ENCODE results near the gene NANOS2. TPM values are rescaled to one million over a fixed set of nuclear protein-coding genes. Genes with fewer than 3 reads are reported as not detected.

The NANOS2 gene
- total and polyA plus RNA-seq, 12 donors = not detected

DNA sequence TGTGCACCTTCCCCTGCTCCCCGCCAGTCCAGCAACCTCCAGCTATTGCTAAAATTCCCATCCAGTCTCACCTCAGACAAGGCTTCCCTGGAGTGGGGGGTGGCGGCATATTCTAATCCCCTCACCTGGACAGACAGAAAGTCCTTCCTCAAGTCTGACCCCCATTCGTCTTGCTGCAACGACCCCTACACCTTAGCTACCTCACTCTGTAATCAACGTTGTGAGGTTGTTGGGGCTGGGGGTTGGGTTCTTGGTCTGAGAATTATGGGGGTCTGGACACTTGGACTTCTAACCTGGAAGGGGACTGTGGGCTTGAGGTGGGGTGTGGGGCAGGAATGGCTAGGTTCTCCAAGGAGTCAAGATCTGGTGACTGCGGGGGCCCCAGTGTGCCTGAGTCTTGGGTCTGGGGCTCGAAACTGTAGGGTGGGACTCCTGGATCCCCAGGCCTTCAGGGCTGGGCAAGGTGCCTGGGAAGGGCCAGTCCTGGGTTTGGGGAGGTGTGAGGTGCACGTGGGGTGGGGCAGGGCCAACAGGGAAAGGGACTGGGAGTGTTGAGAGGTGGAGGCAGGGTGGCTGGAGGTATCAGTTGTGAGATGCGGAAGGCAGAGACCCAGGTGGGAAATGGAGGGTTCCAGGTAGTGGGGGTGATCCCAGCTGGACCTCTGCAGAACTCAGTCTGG lies 49.2 kb downstream of the NANOS2 start:
- TF ChIP-seq POLR2A (IDR thresholded peaks at IDR 0.05) = no peak
- TF ChIP-seq, protein P1, sequence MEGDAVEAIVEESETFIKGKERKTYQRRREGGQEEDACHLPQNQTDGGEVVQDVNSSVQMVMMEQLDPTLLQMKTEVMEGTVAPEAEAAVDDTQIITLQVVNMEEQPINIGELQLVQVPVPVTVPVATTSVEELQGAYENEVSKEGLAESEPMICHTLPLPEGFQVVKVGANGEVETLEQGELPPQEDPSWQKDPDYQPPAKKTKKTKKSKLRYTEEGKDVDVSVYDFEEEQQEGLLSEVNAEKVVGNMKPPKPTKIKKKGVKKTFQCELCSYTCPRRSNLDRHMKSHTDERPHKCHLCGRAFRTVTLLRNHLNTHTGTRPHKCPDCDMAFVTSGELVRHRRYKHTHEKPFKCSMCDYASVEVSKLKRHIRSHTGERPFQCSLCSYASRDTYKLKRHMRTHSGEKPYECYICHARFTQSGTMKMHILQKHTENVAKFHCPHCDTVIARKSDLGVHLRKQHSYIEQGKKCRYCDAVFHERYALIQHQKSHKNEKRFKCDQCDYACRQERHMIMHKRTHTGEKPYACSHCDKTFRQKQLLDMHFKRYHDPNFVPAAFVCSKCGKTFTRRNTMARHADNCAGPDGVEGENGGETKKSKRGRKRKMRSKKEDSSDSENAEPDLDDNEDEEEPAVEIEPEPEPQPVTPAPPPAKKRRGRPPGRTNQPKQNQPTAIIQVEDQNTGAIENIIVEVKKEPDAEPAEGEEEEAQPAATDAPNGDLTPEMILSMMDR (IDR thresholded peaks at IDR 0.05) = no peak
- no peak for DNase-seq
- Histone ChIP-seq H3K9me3 (replicated peaks in 1 of 3) (no peaks in the 10 kb centered on the region), H3K4me1 (replicated peaks in 1 of 2) (peaks cover 7 to 27% of the 10 kb centered on the region in 2 donors), H3K27ac (no peak overlapping the region), H3K27me3 (peaks cover 11% of the 10 kb centered on the region), H3K4me3 (no peak overlapping the region), H3K36me3 (replicated peaks in 1 of 2) (no peaks in the 10 kb centered on the region)
- WGBS, 4 donors = 65 to 80% (median 69%) methylated on average over 8 to 9 of the region's 9 CpGs
- intact Hi-C loops (cut with DNase I) = no loop called here

- no peak for DNase-seq
- TF ChIP-seq POLR2A (IDR thresholded peaks at IDR 0.05) = no peak
- TF ChIP-seq, protein P1 (IDR thresholded peaks at IDR 0.05) = no peak
- no peak overlapping the region for H3K27ac ChIP-seq
- WGBS, 4 donors = 24 to 30% (median 26%) methylated on average over 12 of the region's 12 CpGs
- H3K4me3 ChIP-seq = peak overlapping the region in 1 of 4 donors; percentile 72
- peaks cover 0 to under 1% of the 10 kb centered on the region in 2 donors for H3K36me3 ChIP-seq (replicated peaks in 1 of 2)
- intact Hi-C loops (cut with DNase I) = no loop called here
- no peaks in the 10 kb centered on the region for H3K9me3 ChIP-seq (replicated peaks in 1 of 3)
- peaks cover 7 to 27% of the 10 kb centered on the region in 2 donors for H3K4me1 ChIP-seq (replicated peaks in 1 of 2)
- peaks cover 11% of the 10 kb centered on the region for H3K27me3 ChIP-seq
Measured at GRCh38 chr19:45864629-45865082, 49.9 kb downstream of the NANOS2 start.

DNA sequence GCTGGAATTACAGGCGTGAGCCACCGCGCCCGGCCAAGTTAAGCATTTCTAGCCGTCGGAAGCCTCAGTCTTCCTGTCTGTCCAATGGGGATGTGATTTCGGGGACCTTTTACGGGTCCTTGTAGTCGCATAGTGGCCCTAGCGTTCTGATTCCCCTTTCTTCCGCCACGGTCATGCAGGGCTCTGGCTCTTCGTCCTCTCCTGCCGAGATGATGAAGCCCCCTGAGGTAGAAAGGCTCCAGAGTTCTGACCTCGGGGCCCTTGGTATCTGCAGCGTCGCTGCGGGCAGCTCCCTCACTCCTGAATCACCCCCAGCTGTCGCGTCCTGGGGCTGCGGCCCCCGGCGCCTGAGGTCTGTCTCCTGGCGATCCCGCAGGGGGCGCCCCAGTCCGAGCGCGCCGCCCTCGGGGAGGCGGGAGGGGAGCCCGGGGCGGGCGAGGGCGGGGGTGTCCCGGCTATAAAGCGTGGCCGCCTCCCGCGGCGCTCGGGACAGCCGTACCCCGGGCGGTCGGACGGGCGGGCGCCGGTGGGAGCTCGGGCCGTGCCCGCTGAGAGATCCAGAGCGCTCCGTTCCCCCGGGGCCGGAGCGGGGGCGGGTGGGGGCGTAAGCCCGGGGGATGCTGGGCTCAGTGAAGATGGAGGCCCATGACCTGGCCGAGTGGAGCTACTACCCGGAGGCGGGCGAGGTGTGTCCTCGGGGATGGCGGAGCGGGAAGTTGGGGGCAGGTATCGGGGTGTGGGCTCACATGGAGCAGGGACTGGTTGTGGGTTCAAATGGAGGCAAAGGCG lies 50.5 kb downstream of the NANOS2 start, which contains the start of gene FOXA3:
FOXA3 (plus strand) TSS at position 487 of the 789 bp plus-strand sequence; CDS start at position 618, 131 bp downstream.
- intact Hi-C loops (cut with DNase I) = no loop called here
- no peak within 1 kb of the TSS for H3K27ac ChIP-seq

More for the DNA sequence above, 50.5 kb downstream of the NANOS2 start, which contains the start of gene FOXA3:
- H3K4me1 ChIP-seq (replicated peaks in 1 of 2) = peaks cover 7 to 27% of the 10 kb centered on the region in 2 donors
- peak within 1 kb of the TSS in 1 of 4 donors; percentile 72 for H3K4me3 ChIP-seq
- peaks cover 0 to 7% of the 10 kb centered on the region in 2 donors for H3K36me3 ChIP-seq (replicated peaks in 1 of 2)
- H3K27me3 ChIP-seq = peaks cover 11% of the 10 kb centered on the region
- TF ChIP-seq, protein P1 (IDR thresholded peaks at IDR 0.05) = peak; percentile 12 to 61 (median 39)
- no peak for TF ChIP-seq POLR2A (IDR thresholded peaks at IDR 0.05)
- no peaks in the 10 kb centered on the region for H3K9me3 ChIP-seq (replicated peaks in 1 of 3)
- peak in 1 of 7 donors; percentile 39 for DNase-seq
- 2 to 5% (median 2%) methylated on average over 15 to 71 of the region's 71 CpGs for WGBS, 4 donors

Measured in adrenal gland (tissue), 12 donors.